NCI-H2227 (cell line): Measurements from ENCODE around the gene GNLY.
"Not testable (repeated sequence)": the region's sequence is repeated elsewhere in the genome, so short reads cannot be mapped to it uniquely, and the experiment has no call there.

Experiments used
- DNase-seq: peaks from one replicate; lab custom pipeline; 2025; ENCODE audit not compliant: unreplicated experiment; lab: John Stamatoyannopoulos, UW

Gene GNLY

DNA sequence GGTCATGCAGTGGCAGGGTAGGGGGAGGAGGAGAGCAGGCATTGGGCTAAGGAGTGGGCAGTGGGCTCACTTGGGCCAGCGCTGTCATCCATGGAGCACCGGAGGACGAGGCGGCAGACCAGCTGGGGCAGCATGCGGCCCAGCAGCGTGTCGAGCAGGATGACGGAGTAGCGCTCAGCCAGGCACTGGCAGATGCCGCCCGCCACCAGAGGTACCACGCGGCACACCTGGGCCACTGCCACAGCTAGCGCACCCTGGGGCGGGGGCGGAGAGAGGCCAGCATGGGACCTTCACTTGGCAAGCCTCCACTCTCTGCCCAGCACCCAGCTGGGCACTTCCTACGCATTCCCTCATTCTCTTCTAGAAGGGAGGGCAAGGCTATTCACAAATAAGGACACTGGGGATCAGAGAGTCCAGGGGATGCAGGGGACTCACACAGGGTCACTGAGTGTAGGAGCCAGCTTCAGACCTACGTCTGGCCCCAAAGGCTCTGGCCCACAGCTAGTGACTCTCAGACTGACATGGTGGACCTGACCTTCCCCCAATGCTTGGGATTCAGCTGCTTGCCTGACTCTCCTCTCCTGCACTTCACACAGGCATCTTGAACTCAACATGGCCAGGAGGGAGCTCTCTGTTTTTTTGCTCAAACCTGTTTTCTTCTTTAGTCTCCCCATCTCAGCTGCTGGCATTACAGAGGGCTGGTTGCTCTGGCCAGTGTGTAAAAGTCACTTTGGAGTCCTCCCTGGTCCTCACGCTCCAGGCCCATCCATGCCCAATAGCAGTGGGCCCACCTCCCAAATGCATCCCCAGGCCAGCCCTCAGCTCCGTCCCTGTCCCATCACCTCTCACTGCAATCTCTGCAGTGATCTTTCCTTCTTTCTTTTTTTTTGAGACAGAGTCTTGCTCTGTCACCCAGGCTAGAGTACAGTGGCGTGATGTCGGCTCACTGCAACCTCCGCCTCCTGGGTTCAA, 30.3 kb upstream of the GNLY start:
- DNase-seq: no peak

DNA sequence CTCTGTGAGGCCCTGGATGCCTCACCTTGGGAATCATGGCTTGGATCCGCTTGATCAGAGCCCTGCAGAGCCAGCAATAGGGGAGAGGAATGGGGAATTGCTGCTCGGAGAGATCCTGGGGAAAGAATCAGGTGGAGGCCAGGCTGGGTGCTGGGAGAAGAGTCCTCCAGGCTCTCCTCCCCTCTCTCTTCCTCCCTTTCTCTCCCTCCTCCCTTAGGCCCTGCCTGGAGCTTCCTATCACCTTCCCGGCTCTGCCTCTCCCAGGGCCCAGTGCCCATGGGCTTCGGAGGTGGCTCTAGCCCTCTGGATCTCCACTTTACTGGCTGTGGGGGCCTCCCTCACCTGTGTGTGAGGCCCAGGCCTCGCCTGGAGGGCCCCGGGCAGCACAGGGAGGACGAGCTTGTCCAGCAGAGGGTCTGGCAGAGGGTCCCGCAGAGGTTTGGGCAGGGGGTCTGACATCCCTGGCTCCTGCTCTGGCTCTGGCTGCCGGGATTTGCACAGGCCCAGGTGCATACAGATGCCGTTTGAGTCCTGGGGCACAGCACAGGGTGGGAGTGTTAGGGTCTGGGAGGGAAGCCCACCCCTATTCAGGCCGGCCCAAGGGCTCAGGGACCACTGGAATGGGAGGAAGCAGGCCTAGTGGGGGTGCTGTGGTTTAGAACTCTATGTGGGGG, 28.8 kb upstream of the GNLY start:
- no peak for DNase-seq

DNA sequence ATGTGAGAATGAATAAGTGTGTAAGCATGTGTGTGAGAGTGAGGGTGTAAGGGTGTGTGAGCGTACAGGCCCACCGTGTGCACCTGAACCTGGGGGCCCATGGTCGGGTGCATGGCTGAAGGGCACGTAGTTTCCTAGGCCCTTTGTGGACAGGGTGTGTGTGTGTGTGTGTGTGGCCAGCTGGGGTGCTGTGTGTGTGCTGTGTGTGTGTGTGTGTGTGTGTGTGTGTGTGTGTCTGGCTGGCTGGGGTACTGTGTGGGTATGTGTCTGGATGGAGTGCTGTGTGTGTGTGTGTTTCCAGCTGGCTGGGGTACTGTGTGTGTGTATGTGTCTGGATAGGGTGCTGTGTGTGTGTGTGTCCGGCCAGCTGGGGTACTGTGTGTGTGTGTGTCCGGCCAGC, 28.1 kb upstream of the GNLY start:
- no peak for DNase-seq

DNA sequence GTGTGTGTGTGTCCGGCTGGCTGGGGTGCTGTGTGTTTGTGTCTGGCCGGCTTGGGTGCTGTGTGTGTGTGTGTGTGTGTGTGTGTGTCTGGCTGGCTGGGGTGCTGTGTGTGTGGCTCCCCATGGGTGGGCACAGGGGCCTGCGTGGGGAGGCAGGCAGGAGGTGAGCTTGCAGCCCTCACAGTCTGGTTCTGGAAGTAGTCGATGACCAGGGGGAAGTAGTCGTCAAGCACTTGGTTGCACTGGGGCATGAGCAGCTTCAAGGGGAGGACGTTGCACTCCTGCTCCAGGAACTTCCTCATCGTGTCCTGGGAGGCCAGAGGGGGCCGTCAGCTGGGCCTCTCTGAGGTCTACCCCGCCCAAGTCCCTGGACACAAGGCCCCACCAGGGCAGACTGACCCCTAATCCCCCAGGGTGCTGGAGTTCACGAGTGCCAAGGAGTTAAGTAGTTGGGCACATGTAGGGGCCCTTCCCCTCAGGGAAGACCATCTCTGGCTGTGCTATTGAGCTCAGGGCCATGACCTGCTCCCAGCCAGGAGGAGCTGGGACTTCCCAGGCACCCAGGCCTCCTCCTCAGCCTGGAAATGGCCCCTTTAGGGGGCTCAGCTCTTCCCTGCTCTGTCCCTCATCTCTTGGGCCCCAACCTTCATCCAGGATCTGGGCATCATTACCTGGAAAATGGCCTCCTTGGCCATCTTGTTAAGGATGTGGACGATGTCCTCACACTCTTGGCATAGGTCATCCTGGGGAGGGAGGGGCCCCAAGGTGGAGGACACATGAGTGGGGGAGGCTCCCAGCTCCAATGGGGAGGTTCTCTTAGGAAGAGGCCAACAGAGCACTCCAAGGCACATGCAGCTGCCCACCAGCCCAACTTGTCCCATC, 27.5 kb upstream of the GNLY start:
- no peak for DNase-seq

DNA sequence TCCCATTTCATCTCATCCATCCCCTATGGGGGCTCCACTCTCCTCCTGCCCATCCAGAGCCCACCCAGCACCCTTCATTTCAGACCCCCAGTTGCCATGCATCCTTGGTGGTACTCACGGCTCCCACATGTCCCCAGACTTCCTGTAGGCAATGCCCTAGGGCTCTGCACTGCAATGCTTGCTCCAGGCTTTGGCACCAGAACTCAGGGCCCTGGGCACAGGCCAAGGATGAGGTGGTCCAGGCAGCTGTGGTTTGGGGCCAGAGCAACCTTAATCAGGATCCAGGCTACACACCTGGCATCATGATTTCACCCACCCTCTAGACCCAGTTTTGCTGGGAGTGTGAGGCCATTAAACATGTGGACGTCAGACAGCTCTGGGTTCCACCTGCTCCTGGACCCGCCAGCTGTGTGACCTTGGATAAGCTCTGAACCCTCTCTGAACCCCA, 26.6 kb upstream of the GNLY start:
- no peak for DNase-seq

DNA sequence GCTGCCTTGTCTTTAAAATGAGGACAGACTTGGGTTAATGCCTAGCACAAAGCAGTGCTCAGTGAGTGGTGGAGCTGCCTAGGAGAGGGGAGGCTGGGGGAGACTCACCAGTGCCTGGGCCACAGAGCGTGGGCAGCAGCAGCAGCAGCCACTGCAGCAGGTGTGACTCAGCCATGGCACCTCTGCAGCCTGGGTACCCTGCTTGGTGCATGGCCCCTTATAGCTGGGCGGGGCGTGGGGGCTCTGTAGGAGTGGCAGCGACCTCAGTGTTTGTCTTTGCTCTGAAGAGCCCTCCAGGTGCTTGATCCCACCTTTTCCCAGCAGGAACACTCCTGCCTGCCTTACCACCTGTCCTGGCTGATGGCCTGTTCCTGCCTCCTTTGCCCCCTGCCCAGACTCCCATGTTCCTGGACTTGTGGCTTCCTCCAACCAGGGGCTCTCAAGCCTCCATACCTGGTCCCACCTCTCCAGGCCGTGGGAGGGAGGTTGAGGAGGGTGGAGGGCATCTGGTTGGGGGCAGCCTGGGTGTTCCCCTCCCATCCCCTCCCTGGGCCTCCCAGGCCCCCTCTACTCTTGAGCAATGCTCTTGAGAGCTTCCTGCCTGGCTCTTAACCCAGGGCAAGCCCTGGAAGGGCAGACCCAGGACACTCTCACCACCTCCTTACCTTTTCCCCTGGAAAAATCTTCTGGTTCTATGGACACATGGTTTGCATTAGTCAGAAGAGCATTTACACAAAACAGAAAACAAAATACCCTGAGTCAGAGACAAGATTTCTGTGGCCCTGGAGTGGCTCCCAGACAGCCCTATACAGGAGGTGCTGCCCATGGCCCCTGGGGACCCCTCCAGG, 25.9 kb upstream of the GNLY start, which contains the start of gene SFTPB:
Gene SFTPB, minus strand, starts transcription at position 191 of the 848 bp plus-strand sequence. Its CDS starts 16 bp downstream, at position 175.
- DNase-seq: no peak

DNA sequence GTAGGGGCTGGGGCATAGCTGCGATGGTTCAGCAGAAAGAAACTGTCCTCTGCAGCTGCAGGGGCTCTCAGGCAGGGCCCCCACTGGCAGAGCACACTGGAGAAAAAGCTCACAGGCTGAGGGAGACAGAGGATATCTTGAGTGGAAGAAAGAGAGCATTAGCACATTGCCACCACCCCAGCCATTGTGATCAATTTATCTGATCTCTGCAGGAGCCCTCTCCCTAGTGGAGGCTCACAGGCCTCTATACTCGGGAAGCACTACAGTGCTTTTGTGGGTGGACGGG, 25.4 kb upstream of the GNLY start:
- no peak for DNase-seq

DNA sequence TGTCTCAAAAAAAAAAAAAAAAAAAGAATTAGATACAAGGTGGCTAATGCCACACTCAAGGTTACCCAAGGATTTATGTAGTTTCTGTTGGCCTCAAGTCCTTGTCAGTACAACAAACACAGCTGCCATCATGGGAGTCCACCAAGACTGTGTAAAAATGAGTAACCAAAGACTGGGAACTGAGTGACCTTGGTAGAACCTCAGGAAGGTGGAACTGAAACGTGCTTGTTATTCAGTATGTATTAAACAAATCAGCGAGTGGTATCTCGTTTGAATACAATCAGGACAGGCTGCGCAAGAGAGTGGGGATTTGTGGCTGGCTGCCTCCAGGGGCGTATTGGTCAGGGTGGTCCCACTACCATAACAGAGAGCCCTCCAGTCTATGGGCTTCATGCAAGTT, 24.6 kb upstream of the GNLY start:
- DNase-seq: no peak

DNA sequence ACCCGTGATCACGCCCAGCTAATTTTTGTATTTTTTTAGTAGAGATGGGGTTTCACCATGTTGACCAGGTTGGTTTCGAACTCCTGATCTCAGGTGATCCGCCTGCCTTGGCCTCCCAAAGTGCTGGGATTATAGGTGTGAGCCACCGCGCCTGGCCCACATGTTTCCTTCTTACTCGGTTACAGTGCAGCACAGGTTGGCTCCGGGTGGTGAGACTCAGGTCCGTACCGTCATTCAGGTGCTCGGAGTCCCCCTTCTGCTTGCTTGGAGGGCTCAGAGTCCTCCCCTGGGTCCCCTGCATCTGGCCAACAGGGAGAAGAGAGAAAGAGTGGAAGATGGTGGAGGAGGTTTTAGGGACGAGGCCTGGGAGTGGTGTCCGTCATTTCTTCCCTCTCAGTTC, 23.7 kb upstream of the GNLY start:
- not testable (repeated sequence) for DNase-seq

DNA sequence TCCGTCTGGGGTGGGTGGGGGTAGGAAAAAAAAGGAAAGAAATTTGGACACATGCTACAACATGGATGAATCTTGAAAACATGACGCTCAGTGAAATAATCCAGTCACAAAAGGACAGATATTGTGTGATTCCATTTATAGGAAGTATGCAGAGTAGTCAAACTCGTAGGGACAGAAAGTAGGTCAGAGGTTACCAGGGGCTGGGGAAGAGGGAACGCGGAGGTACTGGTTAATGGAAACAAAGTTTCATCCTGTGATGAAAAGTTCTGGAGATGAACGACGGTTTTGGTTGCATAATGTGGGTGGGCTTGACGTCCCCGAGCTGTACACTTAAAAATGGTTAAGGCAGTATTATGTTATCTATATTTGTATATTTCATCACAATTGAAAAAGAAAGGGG, 21.7 kb upstream of the GNLY start:
- no peak for DNase-seq

DNA sequence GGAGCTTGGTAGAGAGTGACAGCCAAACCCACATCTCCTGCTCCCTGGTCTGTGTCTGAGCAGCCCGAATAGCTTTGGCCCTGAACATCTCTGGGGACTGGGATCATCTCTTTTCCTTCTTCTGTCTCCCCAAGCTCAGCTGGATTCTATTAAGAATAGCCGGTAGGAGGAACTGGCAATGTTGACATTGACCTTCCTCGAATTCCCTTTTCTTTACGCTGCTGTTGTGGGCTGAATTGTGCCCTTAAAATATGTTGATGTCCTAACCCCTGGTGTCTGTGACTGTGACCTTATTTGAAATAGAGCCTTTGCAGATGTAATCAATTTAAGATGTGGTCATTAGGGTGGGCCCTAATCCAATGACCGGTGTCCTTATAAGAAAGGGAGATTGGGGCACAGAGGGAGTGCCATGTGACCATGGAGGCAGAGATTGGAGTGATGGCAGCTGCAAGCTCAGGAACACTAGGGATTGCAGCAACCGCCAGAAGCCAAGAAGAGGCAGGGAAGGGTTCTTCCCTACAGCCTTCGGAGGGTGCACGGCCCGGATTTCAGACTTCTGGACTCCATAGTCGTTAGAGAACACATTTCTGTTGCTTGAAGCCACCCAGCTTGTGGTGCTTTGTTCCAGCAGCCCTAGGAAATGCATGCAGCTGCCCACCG, 20.3 kb upstream of the GNLY start:
- DNase-seq: no peak

DNA sequence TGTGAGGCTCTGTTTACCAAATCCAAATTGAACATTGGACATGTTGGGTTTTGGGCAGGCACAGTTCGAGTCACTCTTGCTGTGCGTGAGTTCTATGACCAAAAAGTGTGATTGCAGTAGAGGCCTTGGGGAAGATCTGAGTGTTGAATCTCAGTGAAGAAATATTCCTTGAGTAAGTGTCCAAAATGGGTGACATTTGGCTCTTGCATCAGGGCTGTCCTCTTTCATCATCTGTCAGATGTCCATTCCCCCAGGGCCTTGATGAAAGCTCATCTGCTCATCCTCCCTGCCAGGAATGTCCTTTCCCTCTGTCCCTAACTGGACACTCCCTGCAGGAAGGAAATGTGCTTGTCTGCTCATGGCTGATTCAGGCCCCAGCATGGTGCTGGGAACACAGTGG, 19.7 kb upstream of the GNLY start:
- no peak for DNase-seq

DNA sequence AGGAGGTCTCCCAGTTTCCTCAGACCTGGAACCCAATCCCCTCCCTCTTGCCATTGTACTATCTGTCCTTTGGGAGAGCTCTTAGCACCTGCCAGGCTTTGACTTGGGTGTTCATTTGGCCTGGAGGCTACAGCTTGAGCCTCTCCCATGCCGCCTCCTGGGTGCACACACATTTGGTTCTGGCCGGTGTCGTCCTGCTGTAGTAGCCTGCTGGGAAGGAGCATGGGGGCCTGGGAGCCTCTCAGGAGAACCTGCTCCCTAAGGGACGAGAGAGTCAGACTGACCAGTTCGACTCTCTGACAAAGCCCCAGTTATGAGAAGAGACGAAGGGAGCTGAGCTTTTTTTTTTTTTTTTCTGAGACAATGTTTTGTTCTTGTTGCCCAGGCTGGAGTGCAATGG, 18.7 kb upstream of the GNLY start:
- no peak for DNase-seq

DNA sequence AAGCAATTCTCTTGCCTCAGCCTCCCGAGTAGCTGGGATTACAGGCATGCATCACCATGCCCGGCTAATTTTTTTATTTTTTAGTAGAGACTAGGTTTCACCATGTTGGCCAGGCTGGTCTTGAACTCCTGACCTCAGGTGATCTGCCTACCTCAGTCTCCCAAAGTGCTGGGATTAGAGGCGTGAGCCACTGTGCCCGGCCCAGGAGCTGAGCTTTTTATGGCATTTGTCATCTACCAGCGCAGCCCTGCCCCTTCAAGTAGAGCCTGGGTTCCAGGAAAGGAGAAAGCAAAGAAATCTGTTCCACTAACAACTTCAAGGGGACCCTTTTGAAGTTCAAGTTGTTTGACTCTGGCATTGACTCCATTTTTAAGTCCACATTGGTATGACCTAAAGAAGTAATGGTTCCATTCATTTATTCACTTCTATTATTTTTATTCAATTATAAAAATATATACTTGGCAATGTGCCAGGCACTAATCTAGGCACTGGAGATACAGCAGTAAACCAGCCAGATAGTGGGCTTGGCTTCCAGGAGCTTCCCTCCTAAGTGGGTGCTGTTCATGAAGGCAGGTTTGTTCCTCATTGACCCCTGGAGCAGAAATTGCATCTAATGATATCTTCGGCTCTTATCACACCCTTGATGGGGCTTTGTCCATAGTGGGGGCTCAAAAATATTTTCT, 18.2 kb upstream of the GNLY start:
- DNase-seq: no peak

DNA sequence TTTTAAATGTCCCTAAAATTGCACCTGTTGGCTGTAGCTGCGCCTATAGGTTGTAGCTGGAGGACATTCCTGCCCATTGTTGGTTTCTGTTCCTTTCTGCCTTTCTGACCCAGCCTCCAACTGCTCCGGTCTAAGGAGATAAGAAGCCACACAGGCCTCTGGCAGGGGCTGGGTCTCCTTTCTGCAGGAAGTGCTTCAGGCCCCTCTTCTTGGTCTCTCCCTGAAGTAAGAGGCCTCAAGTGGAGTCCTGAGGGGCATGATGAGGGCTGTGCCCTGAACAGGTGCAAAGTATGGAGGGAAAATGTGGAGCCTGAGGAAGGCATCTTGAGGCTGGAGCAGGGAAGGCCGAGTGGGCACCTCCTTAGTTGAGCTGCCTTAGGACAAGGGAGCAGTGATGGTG, 15.8 kb upstream of the GNLY start:
- no peak for DNase-seq

DNA sequence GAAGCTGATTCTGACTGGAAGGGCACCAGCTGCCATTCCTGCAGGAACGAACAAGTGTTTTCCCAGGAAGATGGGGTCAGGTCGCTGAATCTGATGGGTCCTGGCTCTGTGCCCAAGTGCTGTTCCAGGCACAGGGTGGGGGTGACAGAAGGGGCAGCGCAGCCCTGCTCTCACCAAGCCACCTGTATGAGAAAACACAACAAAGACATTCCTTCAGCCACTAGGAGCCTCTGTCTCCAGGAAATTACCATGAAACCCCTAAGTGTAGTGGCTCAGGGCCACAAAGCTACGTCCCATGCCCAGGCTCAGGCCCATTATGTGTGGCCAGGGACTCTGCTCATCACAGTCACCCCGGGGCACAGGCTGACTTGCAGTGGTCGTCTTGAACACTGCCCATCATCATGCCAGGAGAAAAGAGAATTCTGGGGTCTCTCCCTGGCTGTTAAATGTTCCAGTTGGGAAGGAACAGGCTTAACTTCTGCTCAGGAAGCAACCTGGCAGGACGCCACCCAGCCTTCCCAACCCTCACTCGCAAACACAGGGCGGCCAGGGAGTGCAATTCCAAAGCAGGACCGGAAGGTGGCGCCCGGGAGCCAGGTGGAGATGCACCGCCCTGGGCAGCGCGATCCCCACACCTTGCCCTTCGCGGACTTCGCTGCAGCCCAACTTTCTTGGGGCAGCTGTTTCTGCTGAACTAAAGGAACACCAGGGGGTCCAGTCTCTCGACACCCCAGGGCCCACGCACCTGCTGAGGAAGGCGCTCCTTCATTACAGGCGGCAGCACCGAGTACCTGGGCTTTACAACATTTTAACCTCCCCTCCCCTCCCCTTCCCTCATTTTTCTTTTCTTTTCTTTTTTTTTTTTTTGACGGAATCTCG, 15.1 kb upstream of the GNLY start:
- DNase-seq: peak; percentile 83

DNA sequence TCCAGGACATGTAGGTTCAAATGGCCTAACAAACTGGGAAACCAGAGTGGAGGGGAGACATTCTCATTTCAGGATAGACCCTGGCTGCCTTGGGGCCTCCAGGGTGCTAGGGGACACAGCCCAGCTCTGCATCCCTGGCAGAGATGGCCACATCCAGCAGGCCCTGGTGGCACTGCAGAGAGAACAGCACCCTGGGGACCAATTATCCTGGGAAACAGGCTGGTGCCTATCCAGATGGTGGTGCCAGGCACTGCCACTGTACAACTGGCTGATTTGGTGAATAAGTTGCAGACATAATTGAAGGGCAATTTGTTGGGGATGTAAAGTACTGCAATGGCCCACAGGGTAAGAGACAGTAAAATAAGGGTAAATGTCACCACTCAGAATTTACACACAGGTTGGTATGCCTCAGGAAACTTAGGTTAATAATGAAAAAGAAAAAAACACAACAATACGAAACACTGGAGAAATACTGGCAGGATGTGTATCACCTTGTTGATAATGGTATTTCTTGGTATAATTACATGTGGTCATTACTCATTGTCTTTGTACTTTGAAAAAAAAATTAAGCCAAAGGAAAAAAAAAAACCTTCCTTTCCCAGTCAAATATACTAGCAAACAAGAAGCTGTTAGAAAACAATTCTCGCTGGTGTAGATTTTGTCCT, 13.3 kb upstream of the GNLY start:
- no peak for DNase-seq

DNA sequence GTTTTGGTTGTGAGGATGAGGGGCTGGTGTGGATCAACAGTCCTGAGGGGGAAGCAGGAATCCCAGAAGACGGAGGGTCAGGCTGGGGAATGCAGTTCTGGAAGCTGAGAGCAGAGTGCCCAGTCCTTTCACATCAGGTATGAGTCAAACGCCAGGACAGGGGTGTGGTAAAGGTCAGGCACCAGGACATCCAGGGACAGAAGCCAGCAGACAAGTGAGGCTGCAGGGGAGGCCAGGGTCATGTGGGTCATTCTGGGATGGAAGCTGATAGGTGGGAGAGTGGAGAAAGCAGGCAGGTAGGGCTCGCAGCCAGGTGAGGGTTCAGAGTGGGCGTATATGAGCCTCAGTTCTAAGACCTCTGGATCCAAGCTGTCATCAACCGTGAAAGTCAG, 12.8 kb upstream of the GNLY start:
- no peak for DNase-seq
